K562 (cell line): ENCODE measurements around the gene TCF12. TPM values are rescaled to one million over a fixed set of nuclear protein-coding genes. Genes with fewer than 3 reads are reported as not detected.
A peak's percentile ranks its signal among the peaks of the same experiment; 100 is the strongest.

Experiments used
- ATAC-seq: fragments of 200-7000 bp; cut with Tn5 transposase; 3 replicates; pipeline ENCODE4 v1.9.1; 2020; ENCODE audit warnings: moderate library complexity
- BruUV-seq: library from RNA; stranded (reverse); fragments of 400-500 nt; replicated peaks from 2 replicates; lab custom pipeline; 2021; lab: Mats Ljungman, UMichigan
- CTCF ChIA-PET: fragments of 300-600 bp; formaldehyde crosslinking; extraction: SDS; loops from one replicate; lab custom pipeline; 2021; ENCODE audit warnings: low intra/inter-chr PET ratio; lab: Yijun Ruan, JAX
- POLR2A ChIA-PET: fragments of 300-600, 350-650 bp; sonication (Branson Sonifier 250); formaldehyde crosslinking; extraction: SDS; loops from one replicate; lab custom pipeline; 2021; ENCODE audit warnings: antibody characterized with exemption, inconsistent platforms; lab: Yijun Ruan, JAX
- DNase-seq, 4 experiments: peaks; one replicate each; pipeline versions ENCODE4 v3.0.0 to v3.0.0-alpha.2; 2011 to 2018; ENCODE audit warnings: low spot score in 3 of 4, mixed read lengths in 3 of 4; ENCODE audit errors: extremely low read depth in 1 of 4
- FAIRE-seq: peaks from 2 replicates; lab custom pipeline; 2011; peaks lifted over from hg19 to GRCh38; lab: Jason Lieb, UNC
- H2AFZ ChIP-seq: 2 replicates; pipeline ENCODE4 v1.6.0; 2011; ENCODE audit warnings: low read depth, low read length, control low read depth, inconsistent platforms
- H3K27ac ChIP-seq: fragments of 200-600 bp; 3 replicates; pipeline ENCODE4 v1.8.0; 2011; ENCODE audit warnings: low read depth, mild to moderate bottlenecking, control low read depth, inconsistent platforms, low read length, moderate library complexity, mixed read lengths; ENCODE audit errors: extremely low read depth
- H3K27me3 ChIP-seq, 2 experiments: fragments of 300-600 bp in 1 of 2; 2 replicates in 1 of 2; 3 replicates in 1 of 2; pipeline versions ENCODE4 v1.6.0 to v1.8.0; 2011; ENCODE audit warnings: inconsistent platforms in 2 of 2, low read length in 2 of 2, mild to moderate bottlenecking in 1 of 2, mixed read lengths in 1 of 2, moderate library complexity in 1 of 2; ENCODE audit not compliant: control insufficient read depth in 2 of 2, insufficient read depth in 2 of 2
- H3K36me3 ChIP-seq: fragments of 300-600 bp; 3 replicates; pipeline ENCODE4 v1.8.0; 2011; ENCODE audit warnings: mild to moderate bottlenecking, low read length, inconsistent platforms; ENCODE audit not compliant: control insufficient read depth, insufficient read depth
- H3K4me1 ChIP-seq, 2 experiments: fragments of 200-600 bp in 1 of 2; replicated peaks in 1 of 2; 2 replicates in 1 of 2; 3 replicates in 1 of 2; pipeline versions ENCODE4 v1.5.1 to v1.8.0; 2011; ENCODE audit warnings: inconsistent platforms in 2 of 2, low read length in 2 of 2, mild to moderate bottlenecking in 1 of 2, mixed read lengths in 1 of 2, moderate library complexity in 1 of 2; ENCODE audit not compliant: control insufficient read depth in 2 of 2, insufficient read depth in 2 of 2
- H3K4me2 ChIP-seq: 2 replicates; pipeline ENCODE4 v1.6.1; 2011; ENCODE audit warnings: low read length, control low read depth, inconsistent platforms, mixed read lengths; ENCODE audit not compliant: insufficient read depth
- H3K4me3 ChIP-seq: fragments of 200-600 bp; sonication (generic), shearing (Covaris generic); 2 replicates; pipeline ENCODE4 v1.5.1; 2016; ENCODE audit warnings: control low read depth, inconsistent platforms
- H3K79me2 ChIP-seq: fragments of 200-600 bp; 3 replicates; pipeline ENCODE4 v1.8.0; 2011; ENCODE audit warnings: low read length, inconsistent platforms; ENCODE audit not compliant: control insufficient read depth, insufficient read depth
- H3K9ac ChIP-seq, 2 experiments: 2 replicates each; pipeline versions ENCODE4 v1.6.0 to v1.6.1; 2011; ENCODE audit warnings: low read depth in 2 of 2, low read length in 2 of 2, control low read depth in 1 of 2, inconsistent platforms in 1 of 2, mild to moderate bottlenecking in 1 of 2, mixed read lengths in 1 of 2; ENCODE audit not compliant: insufficient read depth in 1 of 2
- H3K9me1 ChIP-seq: one replicate; pipeline ENCODE4 v1.6.0; 2011; ENCODE audit warnings: inconsistent platforms, mild to moderate bottlenecking, low read length, moderate library complexity; ENCODE audit not compliant: control insufficient read depth, insufficient read depth
- H3K9me3 ChIP-seq: replicated peaks from 2 replicates; pipeline ENCODE4 v1.5.1; 2011; ENCODE audit warnings: low read depth, low read length, inconsistent platforms; ENCODE audit not compliant: control insufficient read depth, insufficient read depth
- H4K20me1 ChIP-seq: replicated peaks from 2 replicates; pipeline ENCODE4 v1.6.1; 2011; ENCODE audit warnings: low read length, inconsistent platforms, mixed read lengths; ENCODE audit not compliant: control insufficient read depth, insufficient read depth
- HDAC1 ChIP-seq, 2 experiments: fragments of 450-650 bp; IDR thresholded peaks; 2 replicates each; pipeline ENCODE4 v1.6.1; 2016 to 2017; ENCODE audit warnings: inconsistent platforms in 1 of 2, mild to moderate bottlenecking in 1 of 2, moderate library complexity in 1 of 2
- HLTF ChIP-seq: fragments of 450-650 bp; IDR thresholded peaks from 2 replicates; pipeline ENCODE4 v1.6.1; 2016
- HNRNPLL ChIP-seq: fragments of 200-400 bp; formaldehyde crosslinking; IDR thresholded peaks from 2 replicates; pipeline ENCODE4 v1.6.1; 2017; ENCODE audit warnings: low read length, low read depth, mild to moderate bottlenecking; ENCODE audit not compliant: poor library complexity, severe bottlenecking
- LARP7 ChIP-seq: fragments of 450-650 bp; IDR thresholded peaks from 2 replicates; pipeline ENCODE4 v1.6.1; 2016
- RAD21 ChIP-seq, 2 experiments: fragments of 250-450 bp in 1 of 2; fragments of 450-650 bp in 1 of 2; sonication (Bioruptor Pico) in 1 of 2; formaldehyde crosslinking in 1 of 2; IDR thresholded peaks in 1 of 2; conservative IDR thresholded peaks in 1 of 2; 2 replicates each; pipeline versions ENCODE4 v1.4.0 to v1.8.0; 2020 to 2022; ENCODE audit warnings: mild to moderate bottlenecking in 2 of 2, moderate library complexity in 1 of 2
- SREBF1 ChIP-seq: fragments of 150-350 bp; IDR thresholded peaks from 2 replicates; pipeline ENCODE4 v1.6.1; 2014; ENCODE audit warnings: antibody characterized with exemption, low read depth, low read length, borderline replicate concordance
- TOE1 ChIP-seq, 2 experiments: fragments of 450-650 bp in 1 of 2; sonication (generic) in 1 of 2; formaldehyde crosslinking in 1 of 2; IDR thresholded peaks; 2 replicates each; pipeline versions ENCODE4 v1.7.1 to v1.8.0; 2016 to 2022; ENCODE audit warnings: borderline replicate concordance in 2 of 2, mild to moderate bottlenecking in 2 of 2, antibody characterized with exemption in 1 of 2, inconsistent platforms in 1 of 2, low read depth in 1 of 2, missing genetic modification reagents in 1 of 2, moderate library complexity in 1 of 2
- ZBTB9 ChIP-seq: fragments of 450-650 bp; formaldehyde crosslinking; IDR thresholded peaks from 2 replicates; pipeline ENCODE4 v1.4.0; 2020; ENCODE audit warnings: mild to moderate bottlenecking, moderate library complexity
- ZNF23 ChIP-seq: fragments of 250-450 bp; sonication (Bioruptor Pico); IDR thresholded peaks from 2 replicates; pipeline ENCODE4 v1.4.0; 2020; ENCODE audit warnings: mild to moderate bottlenecking
- ZNF354B ChIP-seq: fragments of 250-450 bp; sonication (Bioruptor Pico); IDR thresholded peaks from 2 replicates; pipeline ENCODE4 v1.4.0; 2020
- ZNF518B ChIP-seq: fragments of 250-450 bp; sonication (Bioruptor Pico); IDR thresholded peaks from 2 replicates; pipeline ENCODE4 v1.5.0; 2021; ENCODE audit warnings: mild to moderate bottlenecking, moderate library complexity
- ZNF584 ChIP-seq: fragments of 200-800 bp; sonication (Bioruptor generic); IDR thresholded peaks from 2 replicates; pipeline ENCODE4 v1.6.1; 2016; ENCODE audit warnings: low read depth, mild to moderate bottlenecking, missing genetic modification characterization, missing compliant biosample characterization
- ZNF77 ChIP-seq: fragments of 250-450 bp; sonication (Bioruptor Pico); IDR thresholded peaks from 2 replicates; pipeline ENCODE4 v1.5.0; 2020
- ZSCAN29 ChIP-seq: fragments of 450-650 bp; IDR thresholded peaks from 2 replicates; pipeline ENCODE4 v1.6.1; 2017
- in situ Hi-C: fragments of 300-500 bp; cut with MboI; formaldehyde crosslinking; loops from 4 replicates; pipeline ENCODE4 v1.15.0; 2018; ENCODE audit warnings: inconsistent platforms, mixed read lengths
- intact Hi-C: fragments of 100-400 bp; cut with micrococcal nuclease; formaldehyde crosslinking; loops from 2 replicates; pipeline ENCODE4 v1.14.2; 2022
- polyA plus RNA-seq, 8 experiments: library from polyadenylated mRNA; depleted of rRNA in 4 of 8; stranded (reverse) in 5 of 8; unstranded in 3 of 8; fragments of >200 nt; fragmentation: Nextera tagmentation in 2 of 8; fragmentation: Illumina TruSeq in 1 of 8; extraction: Ambion mirVana in 2 of 8; extraction: Trizol in 1 of 8; gene quantifications; 2 replicates each; pipeline versions ENCODE4 v1.2.1 to v1.2.3, GENCODE V29; 2011 to 2014; ENCODE audit warnings: inconsistent platforms in 1 of 8, missing spikeins in 1 of 8
- total RNA-seq, 7 experiments: library from RNA; depleted of rRNA in 6 of 7; stranded (reverse); fragments of >200 nt in 6 of 7; fragmentation: Illumina TruSeq in 2 of 7; extraction: Trizol in 2 of 7; gene quantifications; 2 replicates each; pipeline versions ENCODE4 v1.2.1 to v1.2.3, GENCODE V29; 2011 to 2021; ENCODE audit warnings: low replicate concordance in 1 of 7
- TF ChIP-seq, protein P1 (sequence below), 2 experiments: fragments of 450-650 bp; IDR thresholded peaks; 2 replicates each; pipeline ENCODE4 v1.6.1; 2016

TCF12 gene
- total and polyA plus RNA-seq, 9 of the 15 experiments (the other 6 are each of a cell fraction or from before 2014, with no cell fraction given): 10.5 to 132 (median 52.9) TPM

DNA sequence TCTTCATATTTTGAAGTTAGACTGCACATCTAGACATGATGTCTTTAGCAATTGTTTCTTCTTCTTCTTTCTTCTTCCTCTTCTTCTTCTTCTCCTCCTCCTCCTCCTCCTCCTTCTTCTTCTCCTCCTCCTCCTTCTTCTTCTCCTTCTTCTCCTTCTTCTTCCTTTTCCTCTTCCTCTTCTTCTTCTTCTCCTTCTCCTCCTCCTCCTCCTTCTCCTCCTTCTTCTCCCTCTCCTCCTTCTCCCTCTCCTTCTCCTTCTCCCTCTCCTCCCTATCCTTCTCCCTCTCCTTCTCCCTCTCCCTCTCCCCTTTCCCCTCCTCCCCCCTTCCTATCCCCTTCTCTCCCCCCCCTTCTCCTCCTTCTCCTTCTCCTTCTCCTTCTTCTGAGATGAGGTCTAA lies 21.9 kb downstream of the TCF12 start:
- Histone ChIP-seq H4K20me1 (no peaks in the 10 kb centered on the region; the same call in 1 of the 2 replicates), H3K9me3 (no peaks in the 10 kb centered on the region), H3K9ac (no peak overlapping the region), H3K27me3 (no peaks in the 10 kb centered on the region), H3K4me1 (no peaks in the 10 kb centered on the region), H3K79me2 (peaks cover 93% of the 10 kb centered on the region), H3K4me2 (no peak overlapping the region), H3K9me1 (no peaks in the 10 kb centered on the region), H3K4me3 (no peak overlapping the region), H3K36me3 (peaks cover 10% of the 10 kb centered on the region; the same call in 1 of the 3 replicates), H2AFZ (no peak overlapping the region), H3K27ac (no peak overlapping the region)
- POLR2A ChIA-PET: interaction anchor here (1.9 kb wide), 1 partner anchor 10 kb away, joined by 4 read pairs; no protein-coding TSS in a partner anchor
- CTCF ChIA-PET: no interaction called here
- no TSS peak for BruUV-seq
- ATAC-seq (no peak), FAIRE-seq (no peak), DNase-seq (no peak)
- in situ Hi-C loops (no loop called here), intact Hi-C loops (no loop called here)
- TF ChIP-seq TOE1 (IDR thresholded peaks at IDR 0.05; ENCODE audit: borderline replicate concordance) (peak; percentile 23; the same call in 1 of the 2 replicates), TOE1 (CRISPR knock-in tag; IDR thresholded peaks at IDR 0.05; ENCODE audit: borderline replicate concordance, low read depth) (no peak), ZBTB9 (CRISPR knock-in tag) (no peak), SREBF1 (no peak), HNRNPLL (no peak), HLTF (0 out of 2 replicates have a peak, but pooled peaks have one; percentile 43), LARP7 (no peak), HDAC1 (IDR thresholded peaks at IDR 0.05) (0 out of 4 replicates have a peak, but pooled peaks of 1 of the 2 experiments have one; percentile 14), ZNF354B (CRISPR knock-in tag) (no peak), ZNF23 (no peak), RAD21 (CRISPR knock-in tag; conservative IDR thresholded peaks at IDR 0.05 in 1 of 2, IDR thresholded peaks at IDR 0.05 in 1 of 2) (no peak), ZNF77 (CRISPR knock-in tag) (no peak), ZSCAN29 (no peak), ZNF584 (CRISPR knock-in tag) (no peak), ZNF518B (CRISPR knock-in tag) (no peak)
- TF ChIP-seq, protein P1, sequence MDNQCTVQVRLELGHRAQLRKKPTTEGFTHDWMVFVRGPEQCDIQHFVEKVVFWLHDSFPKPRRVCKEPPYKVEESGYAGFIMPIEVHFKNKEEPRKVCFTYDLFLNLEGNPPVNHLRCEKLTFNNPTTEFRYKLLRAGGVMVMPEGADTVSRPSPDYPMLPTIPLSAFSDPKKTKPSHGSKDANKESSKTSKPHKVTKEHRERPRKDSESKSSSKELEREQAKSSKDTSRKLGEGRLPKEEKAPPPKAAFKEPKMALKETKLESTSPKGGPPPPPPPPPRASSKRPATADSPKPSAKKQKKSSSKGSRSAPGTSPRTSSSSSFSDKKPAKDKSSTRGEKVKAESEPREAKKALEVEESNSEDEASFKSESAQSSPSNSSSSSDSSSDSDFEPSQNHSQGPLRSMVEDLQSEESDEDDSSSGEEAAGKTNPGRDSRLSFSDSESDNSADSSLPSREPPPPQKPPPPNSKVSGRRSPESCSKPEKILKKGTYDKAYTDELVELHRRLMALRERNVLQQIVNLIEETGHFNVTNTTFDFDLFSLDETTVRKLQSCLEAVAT (IDR thresholded peaks at IDR 0.05): 0 out of 4 replicates have a peak, but pooled peaks of 1 of the 2 experiments have one; percentile 27
